ENCODE results near the gene ADCY10. TPM values are rescaled to one million over a fixed set of nuclear protein-coding genes. Genes with fewer than 3 reads are reported as not detected.

Gene ADCY10
- total and polyA plus RNA-seq, 7 experiments from 2014 or later: 0.19 to 1.3 (median 0.43) TPM; not detected in 2

GRCh38 chr1:167761400-167761799 is 152.5 kb downstream of the ADCY10 start:
- Histone ChIP-seq H3K36me3 (ENCODE audit: control insufficient read depth in 2 of 3, insufficient read depth in 3 of 3, low read length in 3 of 3) (no peaks in the 10 kb centered on the region), H3K27me3 (ENCODE audit: control insufficient read depth in 2 of 2, insufficient read depth in 2 of 2, low read length in 2 of 2) (no peaks in the 10 kb centered on the region), H3K27ac (ENCODE audit: low read depth, low read length) (no peak overlapping the region), H3K4me1 (ENCODE audit: control insufficient read depth in 2 of 2, insufficient read depth in 2 of 2, low read length in 2 of 2) (peaks cover 0 to 17% of the 10 kb centered on the region in 2 donors), H3K9me3 (ENCODE audit: control insufficient read depth in 2 of 3, low read length in 3 of 3) (no peaks in the 10 kb centered on the region), H3K4me3 (ENCODE audit: low read length) (no peak overlapping the region)
- no peaks in the 10 kb centered on the region for H3K27me3 Mint-ChIP-seq
- H3K4me1 Mint-ChIP-seq: peaks cover 22 to 45% (median 41%) of the 10 kb centered on the region in 7 donors
- no peaks in the 10 kb centered on the region for H3K9me3 Mint-ChIP-seq
- no peak for DNase-seq
- ChIA-PET CTCF (interaction anchor here (0.9 to 2.0 kb wide), 3 partner anchors 37 to 73 kb away, joined by 3 to 7 read pairs (median 3); no protein-coding TSS in a partner anchor), POLR2A (interaction anchor here (0.7 kb wide), 1 partner anchor 145 kb away, joined by 3 read pairs; no protein-coding TSS in a partner anchor)
- no peak for ATAC-seq
- intact Hi-C loops (cut with micrococcal nuclease): loop anchor here in 1 of 2 donors (5.0 kb wide), 1 partner anchor 39 kb away; the partner anchor contains the start of gene MPZL1
- H3K27ac Mint-ChIP-seq: peak overlapping the region in 5 of 9 donors; percentile 2 to 80 (median 63)
- H3K4me3 Mint-ChIP-seq: peak overlapping the region in 7 of 10 donors; percentile 32 to 88 (median 57)
- peaks cover 0 to 6% (median 0%) of the 10 kb centered on the region in 5 donors for H3K36me3 Mint-ChIP-seq

Other genes with a start within 250 kb of the ADCY10 start
- gene MPZL1, start 192.2 kb downstream of the ADCY10 start, total RNA-seq: 10 to 100 TPM in 2 of 5 experiments, 1 to 10 TPM in 3; 4.8 to 25.3 (median 8.6) TPM
- gene MPZL1, start 192.2 kb downstream of the ADCY10 start, polyA plus RNA-seq: 10 to 100 TPM; 12.2 to 19.0 TPM
- gene DCAF6, start 22.5 kb upstream of the ADCY10 start, total RNA-seq: 10 to 100 TPM; 27.4 to 32.7 (median 29.1) TPM
- gene DCAF6, start 22.5 kb upstream of the ADCY10 start, polyA plus RNA-seq: 10 to 100 TPM in 1 of 2 donors, 1 to 10 TPM in 1; 8.4 to 12.8 TPM
- 10 to 100 TPM; 28.0 to 47.3 (median 29.7) TPM for gene MPC2, start 22.9 kb upstream of the ADCY10 start, total RNA-seq
- 10 to 100 TPM; 74.2 to 86.9 TPM for gene MPC2, start 22.9 kb upstream of the ADCY10 start, polyA plus RNA-seq
- under 1 TPM in 4 of 5 experiments, not detected in 1; 0.05 to 0.60 (median 0.17) TPM for gene GPR161, start 222.8 kb upstream of the ADCY10 start, total RNA-seq
- not detected for gene GPR161, start 222.8 kb upstream of the ADCY10 start, polyA plus RNA-seq